Skeletal muscle satellite cell (primary cell): ENCODE results near the gene FBXO27.

ENCODE experiments used
- H3K27me3 ChIP-seq: 2 replicates; pipeline ENCODE4 v1.7.0; 2013; ENCODE audit warnings: low read length; ENCODE audit not compliant: control insufficient read depth, insufficient read depth
- H3K36me3 ChIP-seq: 2 replicates; pipeline ENCODE4 v1.7.0; 2013; ENCODE audit warnings: mild to moderate bottlenecking, control low read depth, low read length; ENCODE audit not compliant: insufficient read depth
- H3K4me1 ChIP-seq: 2 replicates; pipeline ENCODE4 v1.7.0; 2013; ENCODE audit warnings: low read length; ENCODE audit not compliant: control insufficient read depth, insufficient read depth
- H3K4me2 ChIP-seq: 2 replicates; pipeline ENCODE4 v1.7.0; 2013; ENCODE audit warnings: mild to moderate bottlenecking, low read length
- H3K4me3 ChIP-seq: 2 replicates; pipeline ENCODE4 v1.7.0; 2013; ENCODE audit warnings: low read length
- H3K9ac ChIP-seq: 2 replicates; pipeline ENCODE4 v1.7.0; 2013; ENCODE audit warnings: mild to moderate bottlenecking, low read depth, low read length, moderate library complexity
- H3K9me3 ChIP-seq: replicated peaks from 2 replicates; pipeline ENCODE4 v1.7.0; 2013; ENCODE audit warnings: mild to moderate bottlenecking, control low read depth, low read length

FBXO27 gene

GRCh38 chr19:38985262-38985661, 47.1 kb downstream of the FBXO27 start:
- no peak overlapping the region for H3K4me2 ChIP-seq
- no peaks in the 10 kb centered on the region for H3K9me3 ChIP-seq
- H3K36me3 ChIP-seq: no peaks in the 10 kb centered on the region
- H3K27me3 ChIP-seq: peaks cover 9% of the 10 kb centered on the region
- H3K4me3 ChIP-seq: no peak overlapping the region
- no peak overlapping the region for H3K9ac ChIP-seq
- peaks cover 7% of the 10 kb centered on the region for H3K4me1 ChIP-seq

- no peak overlapping the region for H3K9ac ChIP-seq
- peaks cover 5% of the 10 kb centered on the region for H3K27me3 ChIP-seq
- H3K36me3 ChIP-seq: no peaks in the 10 kb centered on the region
- H3K4me1 ChIP-seq: peaks cover 11% of the 10 kb centered on the region
- no peak overlapping the region for H3K4me3 ChIP-seq
- H3K4me2 ChIP-seq: no peak overlapping the region
- H3K9me3 ChIP-seq: no peaks in the 10 kb centered on the region
These were observed 51.6 kb downstream of the FBXO27 start for GRCh38 chr19:38980583-38981374.

- Histone ChIP-seq H3K36me3 (no peaks in the 10 kb centered on the region), H3K9ac (no peak overlapping the region), H3K27me3 (peaks cover 5% of the 10 kb centered on the region), H3K4me2 (no peak overlapping the region), H3K4me1 (peaks cover 11% of the 10 kb centered on the region), H3K4me3 (no peak overlapping the region), H3K9me3 (no peaks in the 10 kb centered on the region)
These were observed 52.5 kb downstream of the FBXO27 start for GRCh38 chr19:38979812-38980211.

- no peak overlapping the region for H3K4me2 ChIP-seq
- peaks cover 14% of the 10 kb centered on the region for H3K4me1 ChIP-seq
- peaks cover 5% of the 10 kb centered on the region for H3K27me3 ChIP-seq
- no peak overlapping the region for H3K4me3 ChIP-seq
- H3K9me3 ChIP-seq: no peaks in the 10 kb centered on the region
- H3K36me3 ChIP-seq: no peaks in the 10 kb centered on the region
- H3K9ac ChIP-seq: no peak overlapping the region
These were observed 54.0 kb downstream of the FBXO27 start for GRCh38 chr19:38978326-38978689.

GRCh38 chr19:38977445-38978325, 54.7 kb downstream of the FBXO27 start:
- Histone ChIP-seq H3K4me3 (no peak overlapping the region), H3K4me1 (peaks cover 14% of the 10 kb centered on the region), H3K36me3 (no peaks in the 10 kb centered on the region), H3K4me2 (no peak overlapping the region), H3K9ac (no peak overlapping the region), H3K9me3 (no peaks in the 10 kb centered on the region), H3K27me3 (peaks cover 5% of the 10 kb centered on the region)

- Histone ChIP-seq H3K4me3 (peak overlapping the region; percentile 80), H3K9ac (peak overlapping the region; percentile 88), H3K9me3 (no peaks in the 10 kb centered on the region), H3K36me3 (no peaks in the 10 kb centered on the region), H3K27me3 (no peaks in the 10 kb centered on the region), H3K4me1 (peaks cover 14% of the 10 kb centered on the region), H3K4me2 (peak overlapping the region; percentile 91)
These were observed 56.5 kb downstream of the FBXO27 start for GRCh38 chr19:38975861-38976271.

- Histone ChIP-seq H3K4me3 (peak within 1 kb of the TSS; percentile 80), H3K4me2 (peak within 1 kb of the TSS; percentile 91), H3K4me1 (peaks cover 14% of the 10 kb centered on the region), H3K9ac (peak within 1 kb of the TSS; percentile 88), H3K9me3 (no peaks in the 10 kb centered on the region), H3K27me3 (no peaks in the 10 kb centered on the region), H3K36me3 (no peaks in the 10 kb centered on the region)
These were observed 57.0 kb downstream of the FBXO27 start, which contains the start of gene FBXO17 for GRCh38 chr19:38975214-38975860. FBXO17 (minus strand) TSS chr19:38975742; CDS start chr19:38950319, 25,423 bp downstream.

- H3K4me3 ChIP-seq: peak overlapping the region; percentile 80
- peak overlapping the region; percentile 88 for H3K9ac ChIP-seq
- no peaks in the 10 kb centered on the region for H3K27me3 ChIP-seq
These were observed 57.6 kb downstream of the FBXO27 start for GRCh38 chr19:38974624-38975213.

More at GRCh38 chr19:38974624-38975213, 57.6 kb downstream of the FBXO27 start:
- Histone ChIP-seq H3K4me1 (peaks cover 14% of the 10 kb centered on the region), H3K9me3 (no peaks in the 10 kb centered on the region), H3K36me3 (no peaks in the 10 kb centered on the region), H3K4me2 (peak overlapping the region; percentile 91)
